HG03378 (cell line): Measurements from ENCODE around the gene SRSF5.
A peak's percentile ranks its signal among the peaks of the same experiment; 100 is the strongest.
"Not testable (repeated sequence)": the region's sequence is repeated elsewhere in the genome, so short reads cannot be mapped to it uniquely, and the experiment has no call there.

Experiments used
- ATAC-seq: cut with Tn5 transposase; IDR thresholded peaks from one replicate; pipeline ENCODE4 v1.9.1; 2021; ENCODE audit warnings: mild to moderate bottlenecking, moderate library complexity; ENCODE audit not compliant: unreplicated experiment

SRSF5 gene

GRCh38 chr14:69766984-69767368 lies at the start of gene SRSF5:
SRSF5 (plus strand) TSS chr14:69767142; CDS start chr14:69768157, 1,015 bp downstream.
- peak; percentile 79 for ATAC-seq

- not testable (repeated sequence) for ATAC-seq
These were observed 48.3 kb upstream of the SRSF5 start for GRCh38 chr14:69718614-69719013.

GRCh38 chr14:69719501-69719951 lies 47.4 kb upstream of the SRSF5 start:
- ATAC-seq: no peak

- no peak for ATAC-seq
These were observed 46.0 kb upstream of the SRSF5 start for GRCh38 chr14:69720912-69721311.

GRCh38 chr14:69726761-69727511 lies 40.0 kb upstream of the SRSF5 start:
- ATAC-seq: peak; percentile 68

- no peak for ATAC-seq
These were observed 39.1 kb upstream of the SRSF5 start for GRCh38 chr14:69727860-69728259.

- not testable (repeated sequence) for ATAC-seq
These were observed 34.9 kb upstream of the SRSF5 start for GRCh38 chr14:69731919-69732598.

- not testable (repeated sequence) for ATAC-seq
These were observed 30.5 kb upstream of the SRSF5 start for GRCh38 chr14:69736405-69736804.

- no peak for ATAC-seq
These were observed 25.9 kb upstream of the SRSF5 start for GRCh38 chr14:69741055-69741454.

GRCh38 chr14:69749956-69750355 lies 17.0 kb upstream of the SRSF5 start:
- ATAC-seq: no peak

GRCh38 chr14:69750495-69750894 lies 16.4 kb upstream of the SRSF5 start:
- ATAC-seq: no peak

- no peak for ATAC-seq
These were observed 14.2 kb upstream of the SRSF5 start for GRCh38 chr14:69752773-69753172.

- no peak for ATAC-seq
These were observed 13.1 kb upstream of the SRSF5 start for GRCh38 chr14:69753860-69754259.

- ATAC-seq: no peak
These were observed 12.5 kb upstream of the SRSF5 start for GRCh38 chr14:69754487-69754886.

GRCh38 chr14:69755296-69755695 lies 11.6 kb upstream of the SRSF5 start:
- no peak for ATAC-seq

- ATAC-seq: no peak
These were observed 11.2 kb upstream of the SRSF5 start for GRCh38 chr14:69755784-69756183.

GRCh38 chr14:69756298-69756697 lies 10.6 kb upstream of the SRSF5 start:
- no peak for ATAC-seq

GRCh38 chr14:69760810-69761209 lies 6.1 kb upstream of the SRSF5 start:
- no peak for ATAC-seq

GRCh38 chr14:69763761-69764510 lies 3.0 kb upstream of the SRSF5 start:
- no peak for ATAC-seq

GRCh38 chr14:69767369-69767999 lies 542 bp downstream of the SRSF5 start:
- peak; percentile 52 for ATAC-seq

GRCh38 chr14:69768873-69769272 lies 1.9 kb downstream of the SRSF5 start:
- ATAC-seq: no peak
